DND-41 (cell line): ENCODE measurements around the gene GRM7.

Experiments
- ATAC-seq: fragments of 200-7000 bp; cut with Tn5 transposase; 3 replicates; pipeline ENCODE4 v1.9.1; 2021; ENCODE audit warnings: low read depth; ENCODE audit not compliant: insufficient read depth
- DNase-seq: peaks from one replicate; pipeline ENCODE4 v3.0.0-alpha.2; 2020
- H2AFZ ChIP-seq: 2 replicates; pipeline ENCODE4 v1.6.0; 2012; ENCODE audit warnings: low read depth, low read length
- H3K27ac ChIP-seq: 2 replicates; pipeline ENCODE4 v1.5.1; 2012; ENCODE audit warnings: low read length, inconsistent platforms
- H3K27me3 ChIP-seq: fragments of 200-600 bp; sonication (generic); 2 replicates; pipeline ENCODE4 v1.6.0; 2012; ENCODE audit warnings: low read length, mild to moderate bottlenecking, inconsistent platforms; ENCODE audit not compliant: insufficient read depth, poor library complexity
- H3K36me3 ChIP-seq: 2 replicates; pipeline ENCODE4 v1.5.1; 2012; ENCODE audit warnings: low read length, inconsistent platforms; ENCODE audit not compliant: insufficient read depth
- H3K4me1 ChIP-seq: 2 replicates; pipeline ENCODE4 v1.5.1; 2012; ENCODE audit warnings: mild to moderate bottlenecking, low read length; ENCODE audit not compliant: insufficient read depth
- H3K4me2 ChIP-seq: 2 replicates; pipeline ENCODE4 v1.6.0; 2012; ENCODE audit warnings: mild to moderate bottlenecking, moderate library complexity, low read length, inconsistent platforms; ENCODE audit not compliant: insufficient read depth
- H3K4me3 ChIP-seq, 2 experiments: fragments of 200-600 bp in 1 of 2; shearing (Covaris generic) in 1 of 2; 2 replicates each; pipeline ENCODE4 v1.5.1; 2012 to 2016; ENCODE audit warnings: inconsistent platforms in 2 of 2, low read length in 2 of 2, mild to moderate bottlenecking in 2 of 2, low read depth in 1 of 2, moderate library complexity in 1 of 2
- H3K79me2 ChIP-seq: 2 replicates; pipeline ENCODE4 v1.6.0; 2012; ENCODE audit warnings: low read length, inconsistent platforms; ENCODE audit not compliant: insufficient read depth
- H3K9ac ChIP-seq: 2 replicates; pipeline ENCODE4 v1.6.0; 2012; ENCODE audit warnings: low read depth, mild to moderate bottlenecking, inconsistent platforms, low read length, moderate library complexity
- H3K9me3 ChIP-seq: 2 replicates; pipeline ENCODE4 v1.5.1; 2012; ENCODE audit warnings: low read length, moderate library complexity, mild to moderate bottlenecking, inconsistent platforms; ENCODE audit not compliant: insufficient read depth, severe bottlenecking
- H4K20me1 ChIP-seq: 2 replicates; pipeline ENCODE4 v1.6.0; 2012; ENCODE audit warnings: low read length; ENCODE audit not compliant: insufficient read depth
- EZH2 ChIP-seq: IDR thresholded peaks from 3 replicates; pipeline ENCODE4 v1.6.1; 2012; ENCODE audit warnings: borderline replicate concordance, low read depth, mild to moderate bottlenecking, moderate library complexity, low read length, inconsistent platforms; ENCODE audit not compliant: severe bottlenecking
- TF ChIP-seq, protein P1 (sequence below): IDR thresholded peaks from 2 replicates; pipeline ENCODE4 v1.5.1; 2012; ENCODE audit warnings: borderline replicate concordance, low read length, moderate library complexity, mild to moderate bottlenecking; ENCODE audit not compliant: poor library complexity, severe bottlenecking; ENCODE audit errors: extremely low read depth

Gene GRM7

DNA sequence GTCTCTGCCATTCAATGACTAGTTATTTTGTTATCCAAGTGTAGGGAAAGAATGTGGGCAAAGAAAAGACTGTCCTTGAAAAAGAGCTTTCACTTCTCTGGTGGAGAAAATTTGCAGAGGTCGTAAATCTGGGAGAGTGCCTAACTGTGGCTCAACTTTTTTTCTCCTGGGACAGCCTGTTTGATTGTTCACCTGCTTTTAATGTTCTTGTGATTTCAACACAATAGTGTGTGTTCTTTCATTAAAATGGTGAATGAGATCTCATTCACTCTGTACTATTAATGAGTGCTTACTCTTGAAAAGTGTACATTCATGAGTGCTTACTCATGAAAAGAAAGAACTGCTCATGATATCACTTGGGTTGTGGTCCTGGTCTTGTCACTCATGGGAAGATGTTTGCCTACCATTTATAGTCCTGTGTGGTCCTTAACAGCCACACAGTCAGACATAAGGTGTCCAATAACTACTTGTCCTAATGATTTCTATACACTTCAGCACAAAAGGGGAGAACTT lies 567.3 kb downstream of the GRM7 start:
- no peak for DNase-seq
- H3K79me2 ChIP-seq: no peaks in the 10 kb centered on the region
- no peak overlapping the region for H3K9ac ChIP-seq
- no peaks in the 10 kb centered on the region for H3K27me3 ChIP-seq
- no peak overlapping the region for H2AFZ ChIP-seq
- no peak for ATAC-seq
- H3K36me3 ChIP-seq: no peaks in the 10 kb centered on the region
- no peak overlapping the region for H3K27ac ChIP-seq
- TF ChIP-seq EZH2: no peak
- TF ChIP-seq, protein P1, sequence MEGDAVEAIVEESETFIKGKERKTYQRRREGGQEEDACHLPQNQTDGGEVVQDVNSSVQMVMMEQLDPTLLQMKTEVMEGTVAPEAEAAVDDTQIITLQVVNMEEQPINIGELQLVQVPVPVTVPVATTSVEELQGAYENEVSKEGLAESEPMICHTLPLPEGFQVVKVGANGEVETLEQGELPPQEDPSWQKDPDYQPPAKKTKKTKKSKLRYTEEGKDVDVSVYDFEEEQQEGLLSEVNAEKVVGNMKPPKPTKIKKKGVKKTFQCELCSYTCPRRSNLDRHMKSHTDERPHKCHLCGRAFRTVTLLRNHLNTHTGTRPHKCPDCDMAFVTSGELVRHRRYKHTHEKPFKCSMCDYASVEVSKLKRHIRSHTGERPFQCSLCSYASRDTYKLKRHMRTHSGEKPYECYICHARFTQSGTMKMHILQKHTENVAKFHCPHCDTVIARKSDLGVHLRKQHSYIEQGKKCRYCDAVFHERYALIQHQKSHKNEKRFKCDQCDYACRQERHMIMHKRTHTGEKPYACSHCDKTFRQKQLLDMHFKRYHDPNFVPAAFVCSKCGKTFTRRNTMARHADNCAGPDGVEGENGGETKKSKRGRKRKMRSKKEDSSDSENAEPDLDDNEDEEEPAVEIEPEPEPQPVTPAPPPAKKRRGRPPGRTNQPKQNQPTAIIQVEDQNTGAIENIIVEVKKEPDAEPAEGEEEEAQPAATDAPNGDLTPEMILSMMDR: no peak
- no peak overlapping the region for H3K4me3 ChIP-seq
- no peak overlapping the region for H3K4me2 ChIP-seq
- no peaks in the 10 kb centered on the region for H4K20me1 ChIP-seq
- H3K9me3 ChIP-seq: peaks cover 5% of the 10 kb centered on the region
- H3K4me1 ChIP-seq: no peaks in the 10 kb centered on the region

GRCh38 chr3:7432610-7433009 lies 571.7 kb downstream of the GRM7 start:
- Histone ChIP-seq H3K27me3 (no peaks in the 10 kb centered on the region), H3K9ac (no peak overlapping the region), H3K4me3 (no peak overlapping the region), H3K27ac (no peak overlapping the region), H3K4me2 (no peak overlapping the region), H3K9me3 (peaks cover 5% of the 10 kb centered on the region), H2AFZ (no peak overlapping the region), H3K4me1 (no peaks in the 10 kb centered on the region), H3K36me3 (no peaks in the 10 kb centered on the region), H3K79me2 (no peaks in the 10 kb centered on the region), H4K20me1 (no peaks in the 10 kb centered on the region)
- DNase-seq (no peak), ATAC-seq (no peak)
- TF ChIP-seq EZH2: no peak
- TF ChIP-seq, protein P1: no peak

DNA sequence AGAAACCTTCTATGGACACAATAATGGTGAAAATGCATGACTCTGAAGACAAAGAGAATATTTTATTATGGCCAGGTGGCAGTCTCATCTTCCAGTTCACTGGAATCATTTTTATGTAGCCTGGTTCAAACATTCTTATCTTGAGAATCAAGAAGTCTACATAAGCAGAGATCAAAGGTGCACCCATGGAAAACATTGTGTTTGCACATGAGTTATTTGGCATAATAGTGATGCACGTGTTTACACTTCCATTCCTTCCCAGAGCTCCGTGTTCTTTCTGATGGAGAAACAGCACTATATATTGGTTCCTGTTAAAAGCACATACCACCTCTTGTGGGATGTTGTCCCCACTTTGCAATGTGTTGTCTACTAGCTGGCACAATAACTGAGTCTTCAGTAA lies 572.2 kb downstream of the GRM7 start:
- no peak for ATAC-seq

More for the DNA sequence above, 572.2 kb downstream of the GRM7 start:
- H3K4me2 ChIP-seq: no peak overlapping the region
- H3K9ac ChIP-seq: no peak overlapping the region
- DNase-seq: no peak
- H2AFZ ChIP-seq: no peak overlapping the region
- no peak for TF ChIP-seq EZH2
- TF ChIP-seq, protein P1: no peak
- no peak overlapping the region for H3K27ac ChIP-seq
- no peaks in the 10 kb centered on the region for H3K4me1 ChIP-seq
- no peaks in the 10 kb centered on the region for H3K36me3 ChIP-seq
- no peak overlapping the region for H3K4me3 ChIP-seq
- peaks cover 5% of the 10 kb centered on the region for H3K9me3 ChIP-seq
- H3K27me3 ChIP-seq: no peaks in the 10 kb centered on the region
- H3K79me2 ChIP-seq: no peaks in the 10 kb centered on the region
- H4K20me1 ChIP-seq: no peaks in the 10 kb centered on the region
